HepG2 (cell line): ENCODE results near the gene GRHPR. TPM values are rescaled to one million over a fixed set of nuclear protein-coding genes. Genes with fewer than 3 reads are reported as not detected.
A peak's percentile ranks its signal among the peaks of the same experiment; 100 is the strongest.

Source experiments
- ATF6 ChIP-seq: sonication (generic); formaldehyde crosslinking; conservative IDR thresholded peaks from 2 replicates; pipeline ENCODE4 v1.4.0; 2020; ENCODE audit warnings: missing genetic modification reagents
- CHCHD3 ChIP-seq: sonication (generic); formaldehyde crosslinking; IDR thresholded peaks from 2 replicates; pipeline ENCODE4 v1.8.0; 2022; ENCODE audit warnings: mild to moderate bottlenecking, missing genetic modification reagents, moderate library complexity
- CTCF ChIP-seq: sonication (generic); formaldehyde crosslinking; IDR thresholded peaks from 2 replicates; pipeline ENCODE4 v1.5.0; 2020; ENCODE audit warnings: mild to moderate bottlenecking, missing genetic modification reagents, moderate library complexity
- FOSL2 ChIP-seq: sonication (generic); formaldehyde crosslinking; IDR thresholded peaks from 2 replicates; pipeline ENCODE4 v1.4.0; 2020; ENCODE audit warnings: missing genetic modification reagents
- KIAA2018 ChIP-seq: sonication (generic); formaldehyde crosslinking; IDR thresholded peaks from 2 replicates; pipeline ENCODE4 v1.5.0; 2020; ENCODE audit warnings: mild to moderate bottlenecking, missing genetic modification reagents, borderline replicate concordance
- SETDB1 ChIP-seq: sonication (generic); formaldehyde crosslinking; IDR thresholded peaks from 2 replicates; pipeline ENCODE4 v1.5.1; 2020; ENCODE audit warnings: missing genetic modification reagents, mild to moderate bottlenecking, borderline replicate concordance
- SIN3B ChIP-seq: fragments of 150-350 bp; IDR thresholded peaks from 2 replicates; pipeline ENCODE4 v1.6.1; 2014; ENCODE audit warnings: low read length
- ZBTB44 ChIP-seq: sonication (generic); formaldehyde crosslinking; IDR thresholded peaks from 2 replicates; pipeline ENCODE4 v1.4.0; 2020; ENCODE audit warnings: missing genetic modification reagents
- ZFP36L1 ChIP-seq: sonication (generic); formaldehyde crosslinking; IDR thresholded peaks from 2 replicates; pipeline ENCODE4 v1.8.0; 2022; ENCODE audit warnings: mild to moderate bottlenecking, missing genetic modification reagents, moderate library complexity
- ZNF143 ChIP-seq: sonication (generic); formaldehyde crosslinking; IDR thresholded peaks from 2 replicates; pipeline ENCODE4 v1.4.0; 2020; ENCODE audit warnings: missing genetic modification reagents
- ZNF230 ChIP-seq: sonication (generic); formaldehyde crosslinking; IDR thresholded peaks from 2 replicates; pipeline ENCODE4 v1.4.0; 2020; ENCODE audit warnings: mild to moderate bottlenecking, missing genetic modification reagents
- ZNF562 ChIP-seq: sonication (generic); formaldehyde crosslinking; IDR thresholded peaks from 2 replicates; pipeline ENCODE4 v1.8.0; 2022; ENCODE audit warnings: missing genetic modification reagents, borderline replicate concordance
- ZNF605 ChIP-seq: sonication (generic); formaldehyde crosslinking; IDR thresholded peaks from 2 replicates; pipeline ENCODE4 v1.8.0; 2022; ENCODE audit warnings: mild to moderate bottlenecking, missing genetic modification reagents
- ZSCAN22 ChIP-seq: sonication (generic); formaldehyde crosslinking; IDR thresholded peaks from 2 replicates; pipeline ENCODE4 v1.4.0; 2020; ENCODE audit warnings: mild to moderate bottlenecking, missing genetic modification reagents
- polyA plus RNA-seq, 8 experiments: library from polyadenylated mRNA; depleted of rRNA in 3 of 8; stranded (reverse) in 7 of 8; unstranded in 1 of 8; fragments of >200 nt; fragmentation: Illumina TruSeq in 4 of 8; extraction: Trizol in 4 of 8; gene quantifications; 2 replicates each; pipeline versions ENCODE4 v1.2.1 to v1.2.3, GENCODE V29; 2011 to 2016; ENCODE audit warnings: low read depth in 4 of 8, missing spikeins in 1 of 8, mixed read lengths in 1 of 8; ENCODE audit not compliant: insufficient read depth in 1 of 8
- total RNA-seq, 5 experiments: library from RNA; depleted of rRNA; stranded (reverse); fragments of >200 nt; fragmentation: Illumina TruSeq; extraction: Trizol; gene quantifications; 2 replicates each; pipeline ENCODE4 v1.2.3, GENCODE V29; 2016; ENCODE audit warnings: low read depth in 1 of 5

Gene GRHPR
- total and polyA plus RNA-seq, 2 of the 13 experiments (the other 11 are each of a cell fraction or from before 2014, with no cell fraction given), result 113 to 115 TPM

GRCh38 chr9:37485389-37486255, 63.1 kb downstream of the GRHPR start, which contains the start of gene POLR1E (continued):
- no peak for TF ChIP-seq ZBTB44
- no peak for TF ChIP-seq CHCHD3
- no peak for TF ChIP-seq SETDB1
- TF ChIP-seq CTCF (CRISPR knock-in tag), result peak; percentile 41
- TF ChIP-seq ATF6 (CRISPR knock-in tag), result no peak
- TF ChIP-seq ZSCAN22 (CRISPR knock-in tag), result no peak
- no peak for TF ChIP-seq ZNF562 (CRISPR knock-in tag)
- no peak; the same call in 1 of the 2 replicates for TF ChIP-seq FOSL2
- peak; percentile 71; the same call in 1 of the 2 replicates for TF ChIP-seq ZNF230 (CRISPR knock-in tag)
- TF ChIP-seq ZNF605 (CRISPR knock-in tag), result peak; percentile 84
- TF ChIP-seq SIN3B, result no peak
- TF ChIP-seq ZFP36L1 (CRISPR knock-in tag), result no peak; the same call in 1 of the 2 replicates
- TF ChIP-seq ZNF143 (CRISPR knock-in tag), result peak; percentile 81
- no peak for TF ChIP-seq KIAA2018 (CRISPR knock-in tag)
